Smooth muscle cell (in vitro differentiated cells): ENCODE results near the gene SELENOT. TPM values are rescaled to one million over a fixed set of nuclear protein-coding genes. Genes with fewer than 3 reads are reported as not detected.
"Not testable (repeated sequence)": the region's sequence is repeated elsewhere in the genome, so short reads cannot be mapped to it uniquely, and the experiment has no call there.

ENCODE experiments used
- DNase-seq: peaks from one replicate; lab custom pipeline; 2025; ENCODE audit not compliant: unreplicated experiment; lab: John Stamatoyannopoulos, UW
- H2AFZ ChIP-seq: fragments of 200-600 bp; sonication (generic); 2 replicates; pipeline ENCODE4 v1.6.0; 2016; ENCODE audit warnings: antibody characterized with exemption, low read depth, mild to moderate bottlenecking
- H3F3A ChIP-seq: fragments of 200-600 bp; sonication (generic); 2 replicates; pipeline ENCODE4 v1.6.0; 2017; ENCODE audit warnings: antibody characterized with exemption, low read depth
- H3K27ac ChIP-seq: fragments of 200-600 bp; sonication (generic); 2 replicates; pipeline ENCODE4 v1.5.1; 2016; ENCODE audit warnings: low read depth, mild to moderate bottlenecking
- H3K27me3 ChIP-seq: fragments of 200-600 bp; sonication (generic); 2 replicates; pipeline ENCODE4 v1.6.1; 2016; ENCODE audit warnings: low read depth, mild to moderate bottlenecking
- H3K36me3 ChIP-seq: fragments of 200-600 bp; sonication (generic); 2 replicates; pipeline ENCODE4 v1.5.1; 2016; ENCODE audit warnings: low read depth
- H3K4me1 ChIP-seq: fragments of 200-600 bp; sonication (generic); 2 replicates; pipeline ENCODE4 v1.5.1; 2016; ENCODE audit warnings: low read depth
- H3K4me2 ChIP-seq: fragments of 200-600 bp; sonication (generic); 2 replicates; pipeline ENCODE4 v1.6.0; 2016; ENCODE audit warnings: mild to moderate bottlenecking
- H3K4me3 ChIP-seq: fragments of 200-600 bp; sonication (generic); 2 replicates; pipeline ENCODE4 v1.5.1; 2016; ENCODE audit warnings: mild to moderate bottlenecking
- H3K79me2 ChIP-seq: fragments of 200-600 bp; sonication (generic); 2 replicates; pipeline ENCODE4 v1.6.0; 2016; ENCODE audit warnings: low read depth, mild to moderate bottlenecking
- H3K9ac ChIP-seq: fragments of 200-600 bp; sonication (generic); 2 replicates; pipeline ENCODE4 v1.6.0; 2016; ENCODE audit warnings: low read depth
- H3K9me3 ChIP-seq: fragments of 200-600 bp; sonication (generic); replicated peaks from 2 replicates; pipeline ENCODE4 v1.5.1; 2016; ENCODE audit warnings: low read depth
- H4K20me1 ChIP-seq: fragments of 200-600 bp; sonication (generic); 2 replicates; pipeline ENCODE4 v1.6.0; 2016; ENCODE audit warnings: low read depth
- WGBS: methylation state at CpG from one replicate; pipeline ENCODE4 v1.1.7; 2016; ENCODE audit warnings: low lambda C conversion rate; 5-methylcytosine and 5-hydroxymethylcytosine counted together
- polyA plus RNA-seq: library from polyadenylated mRNA; unstranded; fragments of >200 nt; fragmentation: Nextera tagmentation; extraction: Ambion mirVana; gene quantifications from 2 replicates; pipeline ENCODE4 v1.2.1, GENCODE V29; 2016
- total RNA-seq: library from RNA; depleted of rRNA; stranded (reverse); fragments of >200 nt; gene quantifications from 2 replicates; pipeline ENCODE4 v1.2.3, GENCODE V29; 2014
- TF ChIP-seq, protein P1 (sequence below): fragments of 200-600 bp; sonication (generic); IDR thresholded peaks from 2 replicates; pipeline ENCODE4 v1.5.1; 2017; ENCODE audit warnings: borderline replicate concordance, mild to moderate bottlenecking, antibody characterized with exemption; ENCODE audit not compliant: insufficient read depth, poor library complexity, severe bottlenecking

Gene SELENOT
- total and polyA plus RNA-seq, 2 experiments from 2014 or later, result 92.5 to 128 TPM

- TF ChIP-seq, protein P1, sequence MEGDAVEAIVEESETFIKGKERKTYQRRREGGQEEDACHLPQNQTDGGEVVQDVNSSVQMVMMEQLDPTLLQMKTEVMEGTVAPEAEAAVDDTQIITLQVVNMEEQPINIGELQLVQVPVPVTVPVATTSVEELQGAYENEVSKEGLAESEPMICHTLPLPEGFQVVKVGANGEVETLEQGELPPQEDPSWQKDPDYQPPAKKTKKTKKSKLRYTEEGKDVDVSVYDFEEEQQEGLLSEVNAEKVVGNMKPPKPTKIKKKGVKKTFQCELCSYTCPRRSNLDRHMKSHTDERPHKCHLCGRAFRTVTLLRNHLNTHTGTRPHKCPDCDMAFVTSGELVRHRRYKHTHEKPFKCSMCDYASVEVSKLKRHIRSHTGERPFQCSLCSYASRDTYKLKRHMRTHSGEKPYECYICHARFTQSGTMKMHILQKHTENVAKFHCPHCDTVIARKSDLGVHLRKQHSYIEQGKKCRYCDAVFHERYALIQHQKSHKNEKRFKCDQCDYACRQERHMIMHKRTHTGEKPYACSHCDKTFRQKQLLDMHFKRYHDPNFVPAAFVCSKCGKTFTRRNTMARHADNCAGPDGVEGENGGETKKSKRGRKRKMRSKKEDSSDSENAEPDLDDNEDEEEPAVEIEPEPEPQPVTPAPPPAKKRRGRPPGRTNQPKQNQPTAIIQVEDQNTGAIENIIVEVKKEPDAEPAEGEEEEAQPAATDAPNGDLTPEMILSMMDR, result no peak
- Histone ChIP-seq H3K4me3 (no peak overlapping the region), H3K4me2 (no peak overlapping the region), H3F3A (no peaks in the 10 kb centered on the region), H3K27me3 (no peaks in the 10 kb centered on the region), H3K27ac (no peak overlapping the region), H3K9ac (no peak overlapping the region), H3K36me3 (peaks cover 2% of the 10 kb centered on the region), H3K9me3 (no peaks in the 10 kb centered on the region), H3K4me1 (no peaks in the 10 kb centered on the region), H3K79me2 (peaks cover 15% of the 10 kb centered on the region), H4K20me1 (no peaks in the 10 kb centered on the region), H2AFZ (no peak overlapping the region)
- WGBS, result 82% methylated on average over 6 of the region's 6 CpGs
- no peak for DNase-seq
Measured at GRCh38 chr3:150589759-150590158, 13.4 kb upstream of the SELENOT start.

DNA sequence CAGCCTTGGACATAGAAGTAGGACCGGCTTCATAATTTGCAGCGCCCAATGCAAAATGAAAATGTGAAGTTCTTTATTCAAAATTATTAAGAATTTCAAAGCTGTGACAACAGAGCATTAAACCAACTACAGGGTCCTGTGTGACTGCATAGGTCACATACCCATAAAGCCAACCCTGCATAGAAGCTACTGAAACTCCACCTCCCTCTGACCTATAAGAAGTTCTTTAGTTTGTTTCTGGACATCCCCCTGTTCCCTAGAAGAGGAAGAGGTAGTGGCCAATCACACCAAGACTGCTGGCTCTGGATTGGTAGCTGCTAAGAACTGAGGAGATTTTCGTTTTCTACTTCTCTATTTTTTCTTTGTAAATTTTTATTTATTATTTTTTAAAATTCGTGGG lies 9.0 kb upstream of the SELENOT start:
- Histone ChIP-seq H3K9me3 (no peaks in the 10 kb centered on the region), H3K27me3 (no peaks in the 10 kb centered on the region), H3K4me3 (no peak overlapping the region), H3F3A (no peaks in the 10 kb centered on the region), H3K36me3 (no peaks in the 10 kb centered on the region), H4K20me1 (no peaks in the 10 kb centered on the region), H3K27ac (no peak overlapping the region), H3K9ac (no peak overlapping the region), H3K4me2 (no peak overlapping the region), H2AFZ (no peak overlapping the region), H3K4me1 (peaks cover 2% of the 10 kb centered on the region), H3K79me2 (peaks cover 24% of the 10 kb centered on the region)
- WGBS, result 92% methylated on average over 4 of the region's 4 CpGs
- TF ChIP-seq, protein P1, result no peak
- no peak for DNase-seq

DNA sequence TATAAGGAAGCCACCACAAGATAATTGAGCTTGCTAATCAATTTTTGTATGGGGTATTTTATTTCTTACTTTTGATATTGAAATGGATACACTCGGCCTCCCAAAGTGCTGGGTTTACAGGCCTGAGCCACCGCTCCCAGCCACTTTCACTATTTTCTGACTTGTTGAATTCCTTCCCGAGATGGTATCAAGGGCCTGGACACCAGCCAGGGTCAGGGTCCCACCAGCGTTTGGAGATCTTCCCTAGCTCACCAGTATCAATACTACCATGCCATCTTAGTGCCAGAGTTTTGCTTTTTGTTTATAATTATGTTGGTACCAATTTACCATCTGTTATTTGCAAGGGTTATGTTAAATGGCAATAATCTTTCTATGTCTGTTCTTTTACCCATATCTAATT lies 5.5 kb upstream of the SELENOT start:
- WGBS, result 91% methylated on average over 4 of the region's 4 CpGs
- Histone ChIP-seq H3K27ac (no peak overlapping the region), H3K27me3 (no peaks in the 10 kb centered on the region), H3K4me2 (no peak overlapping the region), H4K20me1 (no peaks in the 10 kb centered on the region), H3K4me3 (no peak overlapping the region), H3K79me2 (peaks cover 30% of the 10 kb centered on the region), H2AFZ (no peak overlapping the region), H3K9me3 (no peaks in the 10 kb centered on the region), H3K36me3 (no peaks in the 10 kb centered on the region), H3K9ac (no peak overlapping the region), H3F3A (no peaks in the 10 kb centered on the region), H3K4me1 (peaks cover 13% of the 10 kb centered on the region)
- no peak for DNase-seq
- TF ChIP-seq, protein P1, result no peak

- H3K27ac ChIP-seq, result peak overlapping the region; percentile 95
- no peak overlapping the region for H3K4me3 ChIP-seq
- H3K9me3 ChIP-seq, result no peaks in the 10 kb centered on the region
- WGBS, result 50% methylated on average over 4 of the region's 4 CpGs
- H3K36me3 ChIP-seq, result no peaks in the 10 kb centered on the region
- H3K4me2 ChIP-seq, result peak overlapping the region; percentile 37
- TF ChIP-seq, protein P1, result no peak
- H3K27me3 ChIP-seq, result no peaks in the 10 kb centered on the region
- H3K4me1 ChIP-seq, result peaks cover 19% of the 10 kb centered on the region
- peaks cover 9% of the 10 kb centered on the region for H4K20me1 ChIP-seq
- no peaks in the 10 kb centered on the region for H3F3A ChIP-seq
- peaks cover 33% of the 10 kb centered on the region for H3K79me2 ChIP-seq
- no peak overlapping the region for H2AFZ ChIP-seq
- no peak for DNase-seq
- H3K9ac ChIP-seq, result peak overlapping the region; percentile 76
Measured at GRCh38 chr3:150599611-150600297, 3.4 kb upstream of the SELENOT start.

DNA sequence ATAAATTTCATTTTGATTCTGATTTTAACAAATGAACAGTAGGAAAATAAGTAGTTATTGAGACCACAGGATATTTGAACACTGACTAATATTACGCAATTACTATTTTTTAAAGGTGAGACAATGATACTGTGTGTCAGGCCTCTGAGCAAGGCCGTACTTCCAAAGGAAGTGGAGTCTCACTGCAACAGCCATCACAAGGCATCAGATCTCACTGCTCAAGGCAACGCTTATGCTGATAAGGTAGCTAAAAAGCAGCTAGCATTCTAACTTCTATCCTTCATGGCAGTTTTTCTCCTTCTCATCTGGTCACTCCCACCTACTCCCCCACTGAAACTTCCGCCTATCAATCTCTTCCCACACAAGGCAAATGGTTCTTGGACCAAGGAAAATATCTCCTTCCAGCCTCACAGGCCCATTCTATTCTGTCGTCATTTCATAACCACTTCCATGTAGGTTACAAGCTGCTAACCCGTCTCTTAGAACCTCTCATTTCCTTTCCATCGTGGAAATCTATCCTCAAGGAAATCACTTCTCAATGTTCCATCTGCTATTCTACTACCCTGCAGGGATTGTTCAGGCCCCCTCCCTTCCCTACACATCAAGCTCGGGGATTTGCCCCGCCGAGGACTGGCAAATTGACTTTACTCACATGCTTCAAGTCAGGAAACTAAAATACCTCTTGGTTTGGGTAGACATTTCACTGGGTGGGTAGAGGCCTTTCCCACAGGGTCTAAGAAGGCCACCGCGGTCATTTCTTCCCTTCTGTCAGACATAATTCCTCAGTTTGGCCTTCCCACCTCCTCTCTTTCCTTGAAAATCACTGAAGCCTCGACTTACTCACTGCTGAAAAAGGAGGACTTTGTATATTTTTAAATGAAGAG lies 2.2 kb upstream of the SELENOT start:
- not testable (repeated sequence) for H3K4me3 ChIP-seq

More for the DNA sequence above, 2.2 kb upstream of the SELENOT start:
- H3K4me1 ChIP-seq, result peaks cover 19% of the 10 kb centered on the region
- not testable (repeated sequence) for H3K9me3 ChIP-seq, H3K36me3 ChIP-seq, H3K4me2 ChIP-seq, DNase-seq, H3K27me3 ChIP-seq, H2AFZ ChIP-seq, H3F3A ChIP-seq
- H3K79me2 ChIP-seq, result peaks cover 37% of the 10 kb centered on the region
- peak overlapping the region; percentile 95 for H3K27ac ChIP-seq
- WGBS, result 78% methylated on average over 13 of the region's 13 CpGs
- peaks cover 20% of the 10 kb centered on the region for H4K20me1 ChIP-seq
- H3K9ac ChIP-seq, result peak overlapping the region; percentile 51
